GM21526 (cell line): Measurements from ENCODE around the gene MYH14.

Experiments
- ATAC-seq: cut with Tn5 transposase; IDR thresholded peaks from one replicate; pipeline ENCODE4 v1.9.1; 2021; ENCODE audit warnings: moderate library complexity; ENCODE audit not compliant: unreplicated experiment, low FRiP score

The MYH14 gene

GRCh38 chr19:50281491-50281890 lies 78.1 kb downstream of the MYH14 start:
- ATAC-seq: no peak

DNA sequence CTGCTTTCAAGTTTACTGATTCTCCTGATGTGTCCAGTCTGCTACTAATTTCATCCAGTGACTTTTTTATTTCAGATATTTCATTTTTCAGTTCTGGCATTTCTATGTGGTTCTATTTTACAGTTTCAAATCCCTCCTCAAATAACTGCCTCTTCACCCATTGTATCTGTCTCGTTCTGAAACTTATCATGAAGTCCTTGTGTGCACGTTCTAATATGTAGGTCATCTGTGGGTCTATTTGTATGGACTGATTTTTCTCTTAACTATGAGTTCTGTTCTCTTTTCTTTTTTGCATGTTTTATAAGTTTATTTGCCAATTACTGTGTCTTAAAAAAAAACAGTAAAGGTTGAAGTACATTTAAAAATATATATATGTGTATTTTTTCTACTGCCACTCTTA lies 82.4 kb downstream of the MYH14 start:
- ATAC-seq: no peak

GRCh38 chr19:50286443-50286842 lies 83.0 kb downstream of the MYH14 start:
- no peak for ATAC-seq

- ATAC-seq: no peak
Observed at GRCh38 chr19:50287331-50287730, 83.9 kb downstream of the MYH14 start.

GRCh38 chr19:50288954-50289353 lies 85.5 kb downstream of the MYH14 start:
- ATAC-seq: no peak

- ATAC-seq: no peak
Observed at GRCh38 chr19:50290011-50290410, 86.6 kb downstream of the MYH14 start.

GRCh38 chr19:50290775-50291174 lies 87.4 kb downstream of the MYH14 start:
- no peak for ATAC-seq

GRCh38 chr19:50292216-50292827 lies 88.9 kb downstream of the MYH14 start:
- ATAC-seq: no peak

DNA sequence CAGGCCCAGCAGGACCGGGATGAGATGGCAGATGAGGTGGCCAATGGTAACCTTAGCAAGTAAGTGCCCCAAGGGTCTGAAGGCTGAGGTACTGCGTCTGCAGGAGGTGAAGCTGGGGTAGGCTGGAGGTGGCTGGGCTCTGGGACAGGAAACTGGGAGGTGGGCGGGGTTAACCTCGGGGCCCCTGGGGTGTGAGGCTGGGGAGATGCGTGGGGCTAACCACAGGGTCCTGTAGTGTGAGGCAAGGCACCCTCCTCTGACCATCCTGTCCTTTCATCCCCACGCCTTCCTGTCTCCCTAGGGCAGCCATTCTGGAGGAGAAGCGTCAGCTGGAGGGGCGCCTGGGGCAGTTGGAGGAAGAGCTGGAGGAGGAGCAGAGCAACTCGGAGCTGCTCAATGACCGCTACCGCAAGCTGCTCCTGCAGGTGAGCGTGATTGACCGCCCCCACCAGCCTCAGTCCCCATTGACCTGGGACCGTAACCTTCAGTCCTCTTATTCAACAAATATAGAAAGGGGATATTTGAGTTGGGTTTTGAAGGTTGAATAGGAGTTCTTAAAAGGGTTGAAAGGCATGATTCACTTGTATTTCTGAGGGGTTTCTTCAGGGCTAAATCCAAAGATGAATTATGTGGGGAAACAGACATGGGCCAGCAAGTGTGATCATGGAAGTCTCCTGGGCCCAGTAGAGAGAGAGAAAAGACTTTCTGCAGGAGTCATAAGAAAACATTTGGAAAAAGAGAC lies 90.0 kb downstream of the MYH14 start:
- no peak for ATAC-seq

DNA sequence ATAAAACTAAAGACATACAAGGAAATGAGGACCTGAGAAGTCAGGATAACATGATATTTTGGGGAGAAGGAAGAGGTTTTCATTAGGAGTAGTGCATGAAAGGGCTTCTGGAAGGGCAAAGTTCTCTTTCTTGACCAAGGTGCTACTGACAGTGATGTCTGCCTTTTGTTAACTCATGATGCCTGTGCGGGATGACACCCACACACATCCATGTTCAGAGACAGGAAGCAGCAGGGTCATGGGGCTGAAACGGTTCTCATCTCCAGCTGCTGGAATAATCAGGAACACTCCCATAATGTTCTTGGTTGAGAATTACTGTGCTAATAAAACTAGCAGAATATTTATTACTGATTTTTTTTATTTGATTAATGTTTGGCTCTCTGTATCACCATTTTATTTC lies 96.6 kb downstream of the MYH14 start:
- no peak for ATAC-seq

DNA sequence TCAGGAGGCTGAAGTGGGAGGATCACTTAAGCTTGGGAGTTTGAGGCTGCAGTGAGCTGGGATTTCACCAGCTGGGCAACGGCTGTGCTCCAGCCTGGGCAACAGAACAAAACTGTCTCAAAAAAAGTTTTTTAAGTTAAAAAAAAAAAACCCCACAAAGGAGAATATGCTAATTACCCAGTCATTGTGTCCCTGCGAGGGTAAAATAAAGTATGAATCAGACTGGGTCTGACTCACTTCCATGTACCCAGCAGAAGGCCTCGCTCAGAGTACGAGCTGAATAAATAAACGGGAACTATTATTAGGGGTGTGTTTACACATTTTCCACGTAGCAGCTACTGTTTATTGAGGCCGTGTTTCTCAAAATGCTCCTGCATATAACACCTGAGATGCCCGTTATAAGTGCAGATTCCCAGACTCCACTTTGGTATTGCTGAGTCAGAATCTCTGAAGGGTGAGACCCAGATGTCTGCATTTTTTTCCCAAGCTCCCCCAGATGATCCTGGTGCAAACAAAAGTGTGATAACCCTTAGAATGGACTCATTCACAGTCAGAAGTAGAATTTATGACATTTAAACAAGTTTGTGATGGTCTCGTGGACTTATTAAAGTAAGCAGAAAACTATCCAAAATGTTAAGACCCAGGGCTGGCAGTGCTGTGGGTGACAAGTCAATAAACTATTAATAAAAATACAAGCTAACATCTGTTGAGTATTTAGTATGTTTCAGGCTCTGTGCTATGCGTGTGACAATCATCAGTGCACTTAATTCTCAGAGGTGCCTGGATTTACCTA lies 97.6 kb downstream of the MYH14 start:
- no peak for ATAC-seq

DNA sequence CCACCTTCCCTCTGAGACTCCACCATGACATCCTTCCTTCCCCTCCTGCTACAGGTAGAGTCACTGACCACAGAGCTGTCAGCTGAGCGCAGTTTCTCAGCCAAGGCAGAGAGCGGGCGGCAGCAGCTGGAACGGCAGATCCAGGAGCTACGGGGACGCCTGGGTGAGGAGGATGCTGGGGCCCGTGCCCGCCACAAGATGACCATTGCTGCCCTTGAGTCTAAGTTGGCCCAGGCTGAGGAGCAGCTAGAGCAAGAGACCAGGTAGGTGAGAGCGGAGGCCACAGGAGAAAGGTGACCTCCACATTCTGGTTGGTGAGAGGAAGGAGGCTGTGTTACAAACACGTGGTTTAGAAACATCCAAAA lies 98.2 kb downstream of the MYH14 start:
- ATAC-seq: no peak

DNA sequence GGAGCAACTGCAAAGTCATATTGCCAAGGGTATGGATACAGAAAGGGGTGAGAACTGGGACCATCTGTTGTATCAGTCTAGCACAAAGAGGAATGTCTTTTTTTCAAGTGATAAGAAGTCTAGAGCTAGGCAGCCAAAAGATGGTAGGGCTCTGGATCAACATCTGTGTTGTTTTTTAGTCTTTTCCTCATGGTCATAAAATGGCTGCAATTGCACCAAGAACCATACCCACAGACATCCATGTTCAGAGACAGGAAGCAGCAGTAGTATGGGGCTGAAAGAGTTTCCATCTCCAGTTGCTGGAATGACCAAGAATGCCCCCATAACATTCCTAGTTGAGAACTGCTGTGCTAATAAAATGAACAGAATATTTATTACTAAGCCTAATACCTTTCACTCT lies 100.1 kb downstream of the MYH14 start:
- no peak for ATAC-seq

DNA sequence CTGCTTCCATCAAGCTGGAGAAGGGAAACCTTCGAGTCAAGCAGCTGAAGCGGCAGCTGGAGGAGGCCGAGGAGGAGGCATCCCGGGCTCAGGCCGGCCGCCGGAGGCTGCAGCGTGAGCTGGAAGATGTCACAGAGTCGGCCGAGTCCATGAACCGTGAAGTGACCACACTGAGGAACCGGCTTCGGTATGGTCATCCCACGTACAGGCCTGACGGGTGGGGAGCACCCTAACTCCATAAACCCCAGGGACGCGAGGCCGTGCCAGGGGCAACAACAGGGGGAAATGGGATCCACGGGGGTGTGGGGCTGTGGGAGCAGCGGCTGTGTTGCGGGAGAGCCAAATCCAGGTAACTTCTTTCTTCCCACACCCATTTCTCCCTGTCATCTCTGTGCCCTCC lies 105.6 kb downstream of the MYH14 start:
- ATAC-seq: no peak

DNA sequence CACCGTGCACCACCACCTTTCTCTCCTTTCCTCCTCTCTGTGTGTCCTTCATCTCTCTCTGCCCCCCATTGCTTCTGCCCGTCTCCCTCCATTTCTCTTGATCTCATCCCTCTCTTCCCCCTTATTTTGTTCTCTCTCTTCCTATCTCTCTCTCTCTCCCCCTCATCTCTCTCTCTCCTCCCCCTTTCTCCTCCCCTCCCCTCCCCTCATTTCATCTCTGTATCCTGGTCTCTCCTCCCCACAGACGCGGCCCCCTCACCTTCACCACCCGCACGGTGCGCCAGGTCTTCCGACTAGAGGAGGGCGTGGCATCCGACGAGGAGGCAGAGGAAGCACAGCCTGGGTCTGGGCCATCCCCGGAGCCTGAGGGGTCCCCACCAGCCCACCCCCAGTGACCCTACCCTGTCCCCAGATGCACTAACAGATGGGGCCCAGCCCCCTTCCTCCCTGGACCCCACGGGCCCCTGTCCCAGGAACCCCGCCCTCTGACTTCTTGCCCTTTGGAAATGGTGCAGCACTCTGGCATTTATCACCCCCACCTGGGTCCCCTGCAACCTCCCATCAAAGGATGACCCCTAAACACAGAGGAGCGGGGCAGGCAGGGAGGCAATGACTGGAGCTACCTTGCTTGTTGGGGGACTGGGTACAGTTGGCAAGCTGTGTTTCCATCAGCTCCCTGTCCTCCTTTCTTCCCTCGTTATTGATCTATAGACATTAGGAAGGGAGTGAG lies 106.1 kb downstream of the MYH14 start:
- ATAC-seq: no peak

DNA sequence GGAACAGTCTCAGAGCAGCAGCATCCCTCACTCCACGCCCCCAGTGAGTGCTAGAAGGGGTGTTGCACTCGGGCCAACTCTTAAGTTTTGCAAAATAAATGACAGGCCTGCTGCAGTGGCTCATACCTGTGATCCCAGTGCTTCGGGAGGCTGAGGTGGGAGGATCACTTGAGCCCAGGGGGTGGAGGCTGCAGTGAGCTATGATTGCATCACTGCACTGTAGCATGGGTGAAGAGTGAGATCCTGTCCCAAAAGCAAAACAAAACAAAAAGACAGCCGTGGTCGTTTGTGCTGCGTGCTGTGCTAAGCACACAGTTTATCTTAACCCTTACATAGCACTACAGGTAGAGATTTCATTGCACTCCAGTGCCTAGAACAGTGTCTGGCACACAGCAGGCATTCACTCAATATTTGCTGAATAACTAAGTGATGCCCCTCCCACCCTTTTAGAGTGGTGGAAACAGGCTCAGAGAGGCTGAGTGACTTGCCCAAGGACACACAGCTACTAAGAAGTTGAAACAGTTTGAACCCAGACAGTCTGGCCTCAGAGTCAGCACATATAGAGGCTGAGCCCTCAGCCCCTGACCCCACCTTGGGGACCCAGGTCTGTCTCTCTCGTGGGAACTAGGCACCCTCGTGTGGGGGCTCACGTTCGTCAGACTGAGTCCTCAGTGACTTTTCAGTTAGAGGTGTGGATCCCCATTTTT lies 107.5 kb downstream of the MYH14 start:
- no peak for ATAC-seq

DNA sequence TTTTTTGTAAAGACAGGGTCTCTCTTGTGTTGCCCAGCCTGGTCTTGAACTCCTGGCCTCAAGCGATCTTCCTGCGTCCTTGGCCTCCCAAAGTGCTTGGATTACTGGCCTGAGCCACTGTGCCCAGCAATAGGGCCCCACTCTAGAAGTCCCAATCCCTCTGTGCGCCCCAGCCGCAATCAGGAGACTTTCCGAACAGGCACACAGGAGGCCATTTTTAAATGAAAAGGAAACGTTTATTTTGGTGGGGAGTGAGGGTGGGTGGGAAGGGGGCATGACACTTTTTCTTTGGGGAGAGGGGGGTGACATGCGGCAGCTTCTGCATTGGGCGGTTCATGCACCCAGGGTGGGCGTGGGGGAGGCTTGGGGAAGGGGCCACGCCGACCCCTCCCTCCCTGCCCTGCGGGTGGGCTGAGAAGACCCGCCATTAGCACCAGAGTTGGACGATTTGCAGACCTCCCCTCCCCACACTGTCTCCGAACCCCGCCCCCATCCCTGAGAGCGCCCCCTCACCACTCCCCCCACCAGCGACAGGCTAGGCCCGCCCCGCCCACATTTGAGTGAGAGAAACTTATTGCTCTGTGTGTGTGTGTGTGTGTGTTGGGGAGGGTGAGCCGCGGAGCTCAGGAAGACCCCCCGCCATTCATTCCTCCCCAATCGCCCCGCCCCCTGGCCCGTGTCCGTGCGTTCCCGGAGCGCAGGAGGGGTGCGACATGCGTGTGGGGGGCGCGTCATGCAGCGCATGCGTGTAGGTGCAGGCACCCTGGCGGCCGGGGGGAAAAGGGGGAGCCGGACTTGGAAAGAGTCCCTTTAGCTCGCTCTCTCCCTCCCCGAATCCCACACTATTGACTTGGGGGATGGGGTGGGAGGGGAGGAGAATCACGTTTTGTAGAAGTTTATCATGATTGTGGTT lies 108.6 kb downstream of the MYH14 start:
- ATAC-seq: no peak

DNA sequence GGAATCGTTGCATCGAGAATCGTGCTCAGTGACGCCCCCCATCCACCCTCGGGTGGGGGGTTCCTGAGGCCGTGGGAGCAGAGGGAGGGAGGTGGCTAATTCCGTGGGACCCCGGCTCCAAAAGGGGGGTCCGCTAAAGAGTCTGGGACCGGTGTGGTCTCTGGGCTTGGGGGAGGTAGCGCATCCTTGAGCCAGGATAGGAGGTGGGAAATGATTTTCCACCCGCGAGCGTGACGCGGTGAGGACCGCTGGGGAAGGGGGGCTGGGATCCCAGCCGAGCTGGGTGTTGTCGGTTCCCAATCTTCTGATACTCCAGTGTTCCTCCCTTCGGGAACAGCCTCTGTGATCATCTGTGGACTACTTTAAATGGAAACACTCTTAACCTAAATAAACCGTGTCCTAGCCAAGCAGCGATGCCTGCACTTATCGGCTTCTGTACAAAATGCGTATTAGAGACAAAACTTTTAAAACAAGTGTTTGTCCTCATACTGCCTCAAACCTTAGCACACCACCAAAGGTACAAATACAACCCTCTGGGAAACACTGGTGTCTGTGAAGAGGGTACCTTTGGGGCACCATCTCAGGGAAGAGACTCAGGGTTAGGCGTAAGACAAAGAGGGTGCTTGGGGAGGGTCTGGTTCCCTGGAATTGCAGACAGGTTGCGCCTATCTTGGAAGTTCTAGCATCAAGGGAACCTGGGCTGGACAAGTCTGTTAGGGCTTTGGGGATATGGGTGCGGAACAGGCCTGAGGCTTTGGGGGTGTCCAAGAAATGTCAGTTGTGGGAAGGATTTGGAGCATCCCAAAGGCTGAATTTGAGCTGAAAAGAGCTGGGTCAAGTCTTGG lies 109.8 kb downstream of the MYH14 start:
- no peak for ATAC-seq
